Measurements from ENCODE around the gene UNK.

Gene UNK

DNA sequence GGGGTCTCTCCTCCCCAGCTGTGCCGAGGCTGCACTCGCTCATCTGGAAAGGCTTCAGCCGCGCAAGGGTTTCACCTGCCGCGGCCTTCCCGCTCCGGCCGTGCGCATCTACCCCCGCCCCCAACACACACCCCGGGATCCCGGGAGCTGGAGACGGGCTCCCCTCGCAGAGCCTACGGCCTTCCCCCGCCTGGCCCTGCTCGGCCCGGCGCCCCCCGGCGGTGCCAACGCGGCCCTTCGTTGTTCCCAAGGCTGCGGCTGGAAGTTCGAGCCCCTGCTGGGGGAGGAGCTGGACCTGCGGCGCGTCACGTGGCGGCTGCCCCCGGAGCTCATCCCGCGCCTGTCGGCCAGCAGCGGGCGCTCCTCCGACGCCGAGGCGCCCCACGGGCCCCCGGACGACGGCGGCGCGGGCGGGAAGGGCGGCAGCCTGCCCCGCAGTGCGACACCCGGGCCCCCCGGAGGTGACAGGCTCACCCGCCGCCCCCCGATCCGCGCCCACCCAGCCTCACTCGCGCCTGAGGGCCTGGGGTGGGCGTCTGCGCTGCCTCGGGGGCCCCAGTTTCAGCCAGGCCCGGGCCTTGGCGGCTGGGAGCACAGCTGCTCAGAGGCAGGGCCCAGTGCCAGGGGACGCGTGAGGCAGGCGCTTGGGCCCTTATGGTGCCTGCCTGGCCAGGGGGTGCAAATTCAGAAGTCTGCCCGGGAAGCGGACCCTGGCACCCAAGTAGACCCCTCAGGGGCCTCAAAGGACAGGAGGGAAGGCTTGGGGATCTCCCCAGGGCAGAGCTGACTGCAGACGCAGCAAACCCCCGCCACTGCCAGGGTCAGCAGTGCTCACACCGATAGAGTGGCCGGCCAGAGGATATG, 30.9 kb upstream of the UNK start:
- POLR2A ChIA-PET: interaction anchor here (0.9 to 2.0 kb wide), 8 partner anchors 8 to 144 kb away, joined by 3 to 11 read pairs (median 6); partner anchors contain the start of genes GALK1, RECQL5, SAP30BP and SMIM5
- H3K4me3 ChIP-seq (ENCODE audit: low read depth, low read length): peak overlapping the region; percentile 55
- TF ChIP-seq, protein P1, sequence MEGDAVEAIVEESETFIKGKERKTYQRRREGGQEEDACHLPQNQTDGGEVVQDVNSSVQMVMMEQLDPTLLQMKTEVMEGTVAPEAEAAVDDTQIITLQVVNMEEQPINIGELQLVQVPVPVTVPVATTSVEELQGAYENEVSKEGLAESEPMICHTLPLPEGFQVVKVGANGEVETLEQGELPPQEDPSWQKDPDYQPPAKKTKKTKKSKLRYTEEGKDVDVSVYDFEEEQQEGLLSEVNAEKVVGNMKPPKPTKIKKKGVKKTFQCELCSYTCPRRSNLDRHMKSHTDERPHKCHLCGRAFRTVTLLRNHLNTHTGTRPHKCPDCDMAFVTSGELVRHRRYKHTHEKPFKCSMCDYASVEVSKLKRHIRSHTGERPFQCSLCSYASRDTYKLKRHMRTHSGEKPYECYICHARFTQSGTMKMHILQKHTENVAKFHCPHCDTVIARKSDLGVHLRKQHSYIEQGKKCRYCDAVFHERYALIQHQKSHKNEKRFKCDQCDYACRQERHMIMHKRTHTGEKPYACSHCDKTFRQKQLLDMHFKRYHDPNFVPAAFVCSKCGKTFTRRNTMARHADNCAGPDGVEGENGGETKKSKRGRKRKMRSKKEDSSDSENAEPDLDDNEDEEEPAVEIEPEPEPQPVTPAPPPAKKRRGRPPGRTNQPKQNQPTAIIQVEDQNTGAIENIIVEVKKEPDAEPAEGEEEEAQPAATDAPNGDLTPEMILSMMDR (IDR thresholded peaks at IDR 0.05; ENCODE audit: insufficient read depth, low read length, missing control alignments): peak; percentile 73
- CTCF ChIA-PET: interaction anchor here (0.6 to 23.0 kb wide), 70 partner anchors 9 to 835 kb away, joined by 3 to 1427 read pairs (median 4); partner anchors contain the start of genes GALK1, MIF4GD, RECQL5 and SAP30BP
- DNase-seq (ENCODE audit: low read depth, low spot score): no peak

DNA sequence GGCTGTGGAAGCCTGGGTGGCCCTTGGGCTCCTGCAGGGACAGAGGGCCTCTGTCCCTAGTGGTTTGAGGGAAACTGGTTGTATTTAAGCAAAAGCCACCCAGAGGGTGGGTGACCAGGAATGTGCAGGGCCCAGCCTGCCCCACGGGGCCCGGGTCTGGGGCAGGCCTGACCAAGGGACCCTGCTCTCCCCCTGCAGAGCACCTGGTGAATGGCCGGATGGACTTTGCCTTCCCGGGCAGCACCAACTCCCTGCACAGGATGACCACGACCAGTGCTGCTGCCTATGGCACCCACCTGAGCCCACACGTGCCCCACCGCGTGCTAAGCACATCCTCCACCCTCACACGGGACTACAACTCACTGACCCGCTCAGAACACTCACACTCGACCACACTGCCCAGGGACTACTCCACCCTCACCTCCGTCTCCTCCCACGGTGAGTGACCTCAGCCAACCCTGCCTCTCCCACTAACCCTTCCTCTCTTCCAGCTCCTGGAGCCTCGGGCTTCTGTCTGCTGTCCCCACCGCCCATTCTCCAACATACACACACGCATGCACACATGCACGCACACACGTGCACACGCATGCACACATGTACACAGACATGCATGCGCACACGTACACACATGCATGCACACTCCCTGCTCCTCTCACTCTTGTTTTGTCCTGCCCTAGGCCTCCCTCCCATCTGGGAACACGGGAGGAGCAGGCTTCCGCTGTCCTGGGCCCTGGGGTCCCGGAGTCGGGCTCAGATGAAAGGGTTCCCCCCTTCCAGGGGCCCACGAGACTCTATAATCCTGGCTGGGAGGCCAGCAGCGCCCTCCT, 30.0 kb upstream of the UNK start:
- ChIA-PET POLR2A (interaction anchor here (0.9 to 2.0 kb wide), 4 partner anchors 10 to 29 kb away, joined by 3 to 11 read pairs (median 5); partner anchors contain the start of gene GALK1), CTCF (interaction anchor here (1.0 to 23.0 kb wide), 22 partner anchors 9 to 432 kb away, joined by 3 to 1427 read pairs (median 9); partner anchors contain the start of genes GALK1, RECQL5, SAP30BP and SMIM5)
- H3K4me3 ChIP-seq (ENCODE audit: low read depth, low read length): no peak overlapping the region
- DNase-seq (ENCODE audit: low read depth, low spot score): no peak
- TF ChIP-seq, protein P1 (IDR thresholded peaks at IDR 0.05; ENCODE audit: insufficient read depth, low read length, missing control alignments): no peak

DNA sequence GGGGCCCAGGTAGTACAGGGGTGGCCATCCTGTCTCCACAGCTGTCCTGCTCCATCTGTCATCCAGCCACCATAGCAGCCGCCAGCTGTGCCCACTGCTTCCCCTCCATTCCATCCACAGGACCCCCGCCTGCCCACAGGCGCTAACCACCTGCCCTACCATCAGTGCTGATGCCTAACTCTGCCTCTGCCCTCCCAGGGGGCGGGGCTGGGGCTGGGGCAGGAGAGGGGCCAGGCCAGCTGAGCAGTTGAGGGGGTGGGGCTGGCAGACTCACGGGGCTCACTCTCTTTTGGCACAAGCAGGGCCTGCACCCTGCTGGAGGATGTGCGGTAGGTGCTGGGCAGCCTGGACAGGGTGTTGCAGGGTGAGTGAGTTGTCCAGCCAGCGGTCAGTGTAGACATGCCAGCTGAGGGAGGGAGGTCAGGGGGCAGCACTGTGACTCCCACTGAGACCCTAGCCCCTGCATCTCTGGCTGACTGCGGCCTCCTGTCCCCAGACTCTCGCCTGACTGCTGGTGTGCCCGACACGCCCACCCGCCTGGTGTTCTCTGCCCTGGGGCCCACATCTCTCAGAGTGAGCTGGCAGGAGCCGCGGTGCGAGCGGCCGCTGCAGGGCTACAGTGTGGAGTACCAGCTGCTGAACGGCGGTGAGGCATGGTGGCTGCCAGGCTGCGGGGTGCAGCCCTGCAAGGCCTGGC, 29.3 kb upstream of the UNK start:
- DNase-seq (ENCODE audit: low read depth, low spot score): no peak
- ChIA-PET POLR2A (interaction anchor here (2.0 kb wide), 1 partner anchor 25 kb away, joined by 11 read pairs; no protein-coding TSS in a partner anchor), CTCF (interaction anchor here (2.3 to 23.0 kb wide), 6 partner anchors 8 to 238 kb away, joined by 10 to 1427 read pairs (median 22); partner anchors contain the start of genes GALK1, RECQL5, SAP30BP and SMIM5)
- H3K4me3 ChIP-seq (ENCODE audit: low read depth, low read length): no peak overlapping the region
- TF ChIP-seq, protein P1 (IDR thresholded peaks at IDR 0.05; ENCODE audit: insufficient read depth, low read length, missing control alignments): no peak

DNA sequence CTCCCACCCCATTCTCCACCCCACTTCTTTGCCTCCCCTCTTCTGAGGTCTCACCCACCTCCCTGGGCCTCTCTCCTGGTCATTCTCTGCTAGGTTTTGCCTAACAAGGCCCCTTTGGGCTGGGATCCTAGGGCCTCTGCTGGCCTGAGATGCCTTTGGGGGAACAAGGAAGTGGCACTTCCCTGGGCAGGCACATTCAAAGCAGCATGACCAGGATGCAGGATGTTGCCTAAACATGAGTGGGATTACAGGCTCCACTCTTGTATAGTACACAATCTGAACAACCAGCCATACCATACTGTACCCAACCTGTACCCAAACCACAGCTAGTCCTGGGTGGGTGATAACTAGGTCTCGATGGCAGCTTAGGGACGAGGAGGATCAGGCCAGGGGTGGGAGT, 28.6 kb upstream of the UNK start:
- no peak overlapping the region for H3K4me3 ChIP-seq (ENCODE audit: low read depth, low read length)
- CTCF ChIA-PET: interaction anchor here (0.6 to 23.0 kb wide), 3 partner anchors 7 to 123 kb away, joined by 3 to 1427 read pairs (median 99); partner anchors contain the start of gene SMIM5
- DNase-seq (ENCODE audit: low read depth, low spot score): no peak
- POLR2A ChIA-PET: no interaction called here
- TF ChIP-seq, protein P1 (IDR thresholded peaks at IDR 0.05; ENCODE audit: insufficient read depth, low read length, missing control alignments): no peak

DNA sequence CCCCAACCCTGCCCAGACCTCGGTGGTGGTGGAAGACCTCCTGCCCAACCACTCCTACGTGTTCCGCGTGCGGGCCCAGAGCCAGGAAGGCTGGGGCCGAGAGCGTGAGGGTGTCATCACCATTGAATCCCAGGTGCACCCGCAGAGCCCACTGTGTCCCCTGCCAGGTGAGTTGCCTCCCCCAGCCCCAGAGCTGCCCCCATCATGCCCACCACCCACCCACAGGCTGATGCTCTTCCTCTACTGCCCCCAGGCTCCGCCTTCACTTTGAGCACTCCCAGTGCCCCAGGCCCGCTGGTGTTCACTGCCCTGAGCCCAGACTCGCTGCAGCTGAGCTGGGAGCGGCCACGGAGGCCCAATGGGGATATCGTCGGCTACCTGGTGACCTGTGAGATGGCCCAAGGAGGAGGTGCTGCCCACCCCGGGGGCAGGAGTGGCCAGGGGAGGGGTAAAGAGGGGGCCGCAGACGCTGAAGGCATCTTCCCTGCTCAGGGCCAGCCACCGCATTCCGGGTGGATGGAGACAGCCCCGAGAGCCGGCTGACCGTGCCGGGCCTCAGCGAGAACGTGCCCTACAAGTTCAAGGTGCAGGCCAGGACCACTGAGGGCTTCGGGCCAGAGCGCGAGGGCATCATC, 28.0 kb upstream of the UNK start:
- no peak for DNase-seq (ENCODE audit: low read depth, low spot score)
- POLR2A ChIA-PET: no interaction called here
- TF ChIP-seq, protein P1 (IDR thresholded peaks at IDR 0.05; ENCODE audit: insufficient read depth, low read length, missing control alignments): no peak
- H3K4me3 ChIP-seq (ENCODE audit: low read depth, low read length): no peak overlapping the region
- CTCF ChIA-PET: interaction anchor here (0.6 to 23.0 kb wide), 3 partner anchors 7 to 124 kb away, joined by 3 to 1427 read pairs (median 99); partner anchors contain the start of gene SMIM5
